ENCODE data around the gene CFAP73. TPM values are rescaled to one million over a fixed set of nuclear protein-coding genes. Genes with fewer than 3 reads are reported as not detected.

CFAP73 gene
- total and polyA plus RNA-seq, 4 experiments from 2014 or later: 0.18 TPM; not detected in 3

- H3K36me3 ChIP-seq (ENCODE audit: insufficient read depth, low read length): no peaks in the 10 kb centered on the region
- Mint-ChIP-seq H3K27ac (peak overlapping the region in 1 of 7 donors; percentile 52), H3K27me3 (peaks cover 3 to 6% of the 10 kb centered on the region in 2 donors), H3K4me1 (peaks cover 10 to 14% (median 12%) of the 10 kb centered on the region in 4 donors), H3K36me3 (no peaks in the 10 kb centered on the region), H3K4me3 (no peak overlapping the region), H3K9me3 (no peaks in the 10 kb centered on the region)
- peaks cover 16% of the 10 kb centered on the region for H3K4me1 ChIP-seq (ENCODE audit: insufficient read depth, low read length)
- DNase-seq: no peak
- H3K9me3 ChIP-seq (ENCODE audit: control insufficient read depth in 1 of 2, low read length in 2 of 2): no peaks in the 10 kb centered on the region
- ChIA-PET CTCF (ENCODE audit: partially characterized antibody) (interaction anchor here (1.3 kb wide), 1 partner anchor 22 kb away, joined by 4 read pairs; no protein-coding TSS in a partner anchor), POLR2A (ENCODE audit: partially characterized antibody) (no interaction called here)
- intact Hi-C loops (cut with micrococcal nuclease): no loop called here
- no peak overlapping the region for H3K27ac ChIP-seq (ENCODE audit: low read depth, low read length)
- no peak overlapping the region for H3K4me3 ChIP-seq (ENCODE audit: low read length in 2 of 2)
- no peaks in the 10 kb centered on the region for H3K27me3 ChIP-seq (ENCODE audit: insufficient read depth, low read length)
These were observed 18.0 kb upstream of the CFAP73 start for GRCh38 chr12:113131556-113131955.

GRCh38 chr12:113133036-113133435, 16.5 kb upstream of the CFAP73 start:
- Histone ChIP-seq H3K4me1 (ENCODE audit: insufficient read depth, low read length) (peaks cover 20% of the 10 kb centered on the region), H3K9me3 (ENCODE audit: control insufficient read depth in 1 of 2, low read length in 2 of 2) (no peaks in the 10 kb centered on the region), H3K27ac (ENCODE audit: low read depth, low read length) (no peak overlapping the region), H3K36me3 (ENCODE audit: insufficient read depth, low read length) (no peaks in the 10 kb centered on the region), H3K27me3 (ENCODE audit: insufficient read depth, low read length) (no peaks in the 10 kb centered on the region), H3K4me3 (ENCODE audit: low read length in 2 of 2) (no peak overlapping the region)
- Mint-ChIP-seq H3K9me3 (no peaks in the 10 kb centered on the region), H3K27me3 (peaks cover 3 to 6% of the 10 kb centered on the region in 2 donors), H3K36me3 (no peaks in the 10 kb centered on the region), H3K4me1 (peaks cover 10 to 19% (median 15%) of the 10 kb centered on the region in 4 donors), H3K4me3 (no peak overlapping the region), H3K27ac (no peak overlapping the region)
- no peak for DNase-seq
- ChIA-PET CTCF (ENCODE audit: partially characterized antibody) (interaction anchor here (0.9 to 1.7 kb wide), 5 partner anchors 18 to 232 kb away, joined by 3 to 8 read pairs (median 4); no protein-coding TSS in a partner anchor), POLR2A (ENCODE audit: partially characterized antibody) (no interaction called here)
- intact Hi-C loops (cut with micrococcal nuclease): no loop called here

- Histone ChIP-seq H3K27ac (ENCODE audit: low read depth, low read length) (no peak overlapping the region), H3K9me3 (ENCODE audit: control insufficient read depth in 1 of 2, low read length in 2 of 2) (no peaks in the 10 kb centered on the region), H3K4me3 (ENCODE audit: low read length in 2 of 2) (no peak overlapping the region), H3K36me3 (ENCODE audit: insufficient read depth, low read length) (no peaks in the 10 kb centered on the region), H3K4me1 (ENCODE audit: insufficient read depth, low read length) (peaks cover 20% of the 10 kb centered on the region), H3K27me3 (ENCODE audit: insufficient read depth, low read length) (no peaks in the 10 kb centered on the region)
- POLR2A ChIA-PET (ENCODE audit: partially characterized antibody): interaction anchor here (1.4 kb wide), 1 partner anchor 28 kb away, joined by 3 read pairs; no protein-coding TSS in a partner anchor
- DNase-seq: no peak
- Mint-ChIP-seq H3K36me3 (no peaks in the 10 kb centered on the region), H3K27me3 (peaks cover 2 to 3% of the 10 kb centered on the region in 2 donors), H3K27ac (no peak overlapping the region), H3K4me3 (no peak overlapping the region), H3K4me1 (peaks cover 6 to 19% (median 15%) of the 10 kb centered on the region in 4 donors), H3K9me3 (no peaks in the 10 kb centered on the region)
- intact Hi-C loops (cut with micrococcal nuclease): no loop called here
- CTCF ChIA-PET (ENCODE audit: partially characterized antibody): interaction anchor here (0.9 to 1.7 kb wide), 5 partner anchors 19 to 85 kb away, joined by 3 to 8 read pairs (median 4); no protein-coding TSS in a partner anchor
These were observed 15.9 kb upstream of the CFAP73 start for GRCh38 chr12:113133666-113134065.

- Histone ChIP-seq H3K27ac (ENCODE audit: low read depth, low read length) (no peak overlapping the region), H3K4me3 (ENCODE audit: low read length in 2 of 2) (no peak overlapping the region), H3K4me1 (ENCODE audit: insufficient read depth, low read length) (peaks cover 20% of the 10 kb centered on the region), H3K9me3 (ENCODE audit: control insufficient read depth in 1 of 2, low read length in 2 of 2) (no peaks in the 10 kb centered on the region), H3K36me3 (ENCODE audit: insufficient read depth, low read length) (no peaks in the 10 kb centered on the region), H3K27me3 (ENCODE audit: insufficient read depth, low read length) (no peaks in the 10 kb centered on the region)
- POLR2A ChIA-PET (ENCODE audit: partially characterized antibody): interaction anchor here (1.4 kb wide), 1 partner anchor 27 kb away, joined by 3 read pairs; no protein-coding TSS in a partner anchor
- CTCF ChIA-PET (ENCODE audit: partially characterized antibody): interaction anchor here (1.4 to 4.1 kb wide), 5 partner anchors 19 to 85 kb away, joined by 3 to 15 read pairs (median 6); no protein-coding TSS in a partner anchor
- no peak for DNase-seq
- H3K4me3 Mint-ChIP-seq: peak overlapping the region in 1 of 8 donors; percentile 10
- H3K27me3 Mint-ChIP-seq: peaks cover 2 to 3% of the 10 kb centered on the region in 2 donors
- intact Hi-C loops (cut with micrococcal nuclease): no loop called here
- H3K4me1 Mint-ChIP-seq: peaks cover 4 to 19% (median 15%) of the 10 kb centered on the region in 4 donors
- H3K9me3 Mint-ChIP-seq: no peaks in the 10 kb centered on the region
- no peaks in the 10 kb centered on the region for H3K36me3 Mint-ChIP-seq
- no peak overlapping the region for H3K27ac Mint-ChIP-seq
These were observed 15.5 kb upstream of the CFAP73 start for GRCh38 chr12:113134071-113134470.

GRCh38 chr12:113134521-113134951, 15.0 kb upstream of the CFAP73 start:
- Histone ChIP-seq H3K36me3 (ENCODE audit: insufficient read depth, low read length) (no peaks in the 10 kb centered on the region), H3K9me3 (ENCODE audit: control insufficient read depth in 1 of 2, low read length in 2 of 2) (no peaks in the 10 kb centered on the region), H3K27ac (ENCODE audit: low read depth, low read length) (no peak overlapping the region), H3K4me1 (ENCODE audit: insufficient read depth, low read length) (peaks cover 20% of the 10 kb centered on the region), H3K4me3 (ENCODE audit: low read length in 2 of 2) (no peak overlapping the region), H3K27me3 (ENCODE audit: insufficient read depth, low read length) (no peaks in the 10 kb centered on the region)
- no peak for DNase-seq
- POLR2A ChIA-PET (ENCODE audit: partially characterized antibody): interaction anchor here (0.6 to 1.4 kb wide), 2 partner anchors 27 to 47 kb away, joined by 3 read pairs; no protein-coding TSS in a partner anchor
- H3K27me3 Mint-ChIP-seq: peaks cover 2 to 3% of the 10 kb centered on the region in 2 donors
- H3K4me3 Mint-ChIP-seq: peak overlapping the region in 4 of 8 donors; percentile 26 to 62 (median 54)
- intact Hi-C loops (cut with micrococcal nuclease): no loop called here
- H3K27ac Mint-ChIP-seq: no peak overlapping the region
- H3K36me3 Mint-ChIP-seq: no peaks in the 10 kb centered on the region
- peaks cover 4 to 19% (median 13%) of the 10 kb centered on the region in 4 donors for H3K4me1 Mint-ChIP-seq
- CTCF ChIA-PET (ENCODE audit: partially characterized antibody): interaction anchor here (1.1 to 4.1 kb wide), 6 partner anchors 11 to 86 kb away, joined by 3 to 15 read pairs (median 5); no protein-coding TSS in a partner anchor
- H3K9me3 Mint-ChIP-seq: no peaks in the 10 kb centered on the region

GRCh38 chr12:113135178-113136127, 14.1 kb upstream of the CFAP73 start, which contains the start of gene RASAL1:
RASAL1 (minus strand) TSS chr12:113135761; CDS start chr12:113135462, 299 bp downstream.
- peak; percentile 65 to 83 (median 70) for DNase-seq
- ChIA-PET CTCF (ENCODE audit: partially characterized antibody) (interaction anchor here (1.1 to 4.1 kb wide), 4 partner anchors 10 to 87 kb away, joined by 3 to 15 read pairs (median 5); no protein-coding TSS in a partner anchor), POLR2A (ENCODE audit: partially characterized antibody) (interaction anchor here (0.6 kb wide), 1 partner anchor 48 kb away, joined by 3 read pairs; no protein-coding TSS in a partner anchor)
- Histone ChIP-seq H3K4me1 (ENCODE audit: insufficient read depth, low read length) (peaks cover 20% of the 10 kb centered on the region), H3K27ac (ENCODE audit: low read depth, low read length) (no peak within 1 kb of the TSS), H3K4me3 (ENCODE audit: low read length in 2 of 2) (peak within 1 kb of the TSS; percentile 34), H3K27me3 (ENCODE audit: insufficient read depth, low read length) (no peaks in the 10 kb centered on the region), H3K9me3 (ENCODE audit: control insufficient read depth in 1 of 2, low read length in 2 of 2) (no peaks in the 10 kb centered on the region), H3K36me3 (ENCODE audit: insufficient read depth, low read length) (no peaks in the 10 kb centered on the region)
- Mint-ChIP-seq H3K4me3 (peak within 1 kb of the TSS; percentile 56 to 90 (median 80)), H3K9me3 (no peaks in the 10 kb centered on the region), H3K27ac (peak within 1 kb of the TSS; percentile 26 to 91 (median 84)), H3K36me3 (no peaks in the 10 kb centered on the region), H3K4me1 (peaks cover 4 to 19% (median 11%) of the 10 kb centered on the region in 4 donors), H3K27me3 (peaks cover 3% of the 10 kb centered on the region in 2 donors)
- intact Hi-C loops (cut with micrococcal nuclease): no loop called here

All from CD4-positive, alpha-beta memory T cell (primary cell).